ENCODE results near the gene HSPA9. TPM values are rescaled to one million over a fixed set of nuclear protein-coding genes. Genes with fewer than 3 reads are reported as not detected.

The HSPA9 gene
- total and polyA plus RNA-seq, 7 donors, result 289 to 718 (median 483) TPM

GRCh38 chr5:138603249-138603920, 28.2 kb upstream of the HSPA9 start:
- TF ChIP-seq CTCF (IDR thresholded peaks at IDR 0.05), result no peak
- no peaks in the 10 kb centered on the region for H3K9me3 ChIP-seq
- intact Hi-C loops (cut with DNase I), result no loop called here
- no peak for ATAC-seq
- no peak overlapping the region for H3K4me3 ChIP-seq
- no peaks in the 10 kb centered on the region for H3K4me1 ChIP-seq
- no peak overlapping the region for H3K27ac ChIP-seq
- no peaks in the 10 kb centered on the region for H3K36me3 ChIP-seq (ENCODE audit: insufficient read depth in 1 of 2, low read depth in 1 of 2)
- H3K27me3 ChIP-seq (ENCODE audit: insufficient read depth in 3 of 3, low read length in 2 of 3), result no peaks in the 10 kb centered on the region
- 64 to 76% (median 66%) methylated on average over 5 of the region's 5 CpGs for WGBS, 3 donors
- DNase-seq, result no peak

GRCh38 chr5:138602371-138603000, 27.3 kb upstream of the HSPA9 start:
- intact Hi-C loops (cut with DNase I), result no loop called here
- WGBS, 3 donors, result 51 to 65% (median 58%) methylated on average over 6 of the region's 6 CpGs

DNA sequence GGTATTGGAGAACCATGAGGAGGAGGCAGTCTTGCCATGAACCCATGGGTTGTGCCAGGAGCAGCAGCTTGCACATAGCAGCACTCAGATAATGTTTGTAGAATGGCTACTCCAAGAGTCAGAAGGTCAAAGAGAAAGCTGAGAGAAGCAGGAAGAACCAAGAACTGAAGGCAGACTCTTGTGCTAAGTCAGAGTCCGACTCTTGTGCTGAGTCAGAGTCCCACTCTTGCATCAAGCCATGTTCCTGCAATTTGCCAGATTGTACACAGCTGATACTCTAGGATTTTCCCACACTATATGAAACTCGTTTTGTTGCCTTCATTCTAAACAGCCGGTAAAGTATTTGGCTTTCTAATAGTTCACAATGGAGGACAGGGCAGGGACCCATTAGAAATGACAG, 26.2 kb upstream of the HSPA9 start:
- TF ChIP-seq CTCF (IDR thresholded peaks at IDR 0.05), result no peak
- DNase-seq (no peak), ATAC-seq (no peak)
- Histone ChIP-seq H3K27ac (no peak overlapping the region), H3K4me1 (no peaks in the 10 kb centered on the region), H3K4me3 (no peak overlapping the region), H3K27me3 (ENCODE audit: insufficient read depth in 3 of 3, low read length in 2 of 3) (no peaks in the 10 kb centered on the region), H3K36me3 (ENCODE audit: insufficient read depth in 1 of 2, low read depth in 1 of 2) (no peaks in the 10 kb centered on the region), H3K9me3 (no peaks in the 10 kb centered on the region)
- 46 to 79% (median 56%) methylated on average over 3 of the region's 3 CpGs for WGBS, 3 donors
- intact Hi-C loops (cut with DNase I), result no loop called here

More at GRCh38 chr5:138602371-138603000, 27.3 kb upstream of the HSPA9 start:
- Histone ChIP-seq H3K36me3 (ENCODE audit: insufficient read depth in 1 of 2, low read depth in 1 of 2) (no peaks in the 10 kb centered on the region), H3K4me1 (no peaks in the 10 kb centered on the region), H3K4me3 (no peak overlapping the region), H3K9me3 (no peaks in the 10 kb centered on the region), H3K27ac (no peak overlapping the region), H3K27me3 (ENCODE audit: insufficient read depth in 3 of 3, low read length in 2 of 3) (no peaks in the 10 kb centered on the region)
- DNase-seq (no peak), ATAC-seq (no peak)
- TF ChIP-seq CTCF (IDR thresholded peaks at IDR 0.05), result no peak

DNA sequence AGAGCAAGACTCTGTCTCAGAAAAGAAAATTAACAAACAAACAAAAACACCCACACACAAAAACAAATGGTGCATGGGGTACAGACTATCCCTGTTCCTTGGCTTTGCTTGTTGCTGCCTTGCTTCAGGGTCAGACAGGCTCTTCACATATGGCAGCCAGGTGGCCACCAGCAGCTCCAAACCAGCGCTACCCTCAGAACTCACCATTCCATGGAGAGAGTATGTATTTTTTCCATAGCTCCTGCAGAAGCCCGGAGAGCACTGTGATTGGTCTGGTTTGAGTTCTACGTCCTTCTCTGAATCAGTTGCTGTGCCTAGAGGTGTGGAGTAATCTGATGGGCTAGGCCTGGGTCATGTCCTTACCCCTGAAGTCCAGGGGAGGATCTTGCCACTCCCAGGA, 25.2 kb upstream of the HSPA9 start:
- no peak overlapping the region for H3K27ac ChIP-seq
- DNase-seq, result no peak
- no peaks in the 10 kb centered on the region for H3K4me1 ChIP-seq
- no peaks in the 10 kb centered on the region for H3K36me3 ChIP-seq (ENCODE audit: insufficient read depth in 1 of 2, low read depth in 1 of 2)
- ATAC-seq, result no peak
- H3K9me3 ChIP-seq, result no peaks in the 10 kb centered on the region
- no peaks in the 10 kb centered on the region for H3K27me3 ChIP-seq (ENCODE audit: insufficient read depth in 3 of 3, low read length in 2 of 3)
- 89 to 96% (median 93%) methylated on average over 3 of the region's 3 CpGs for WGBS, 3 donors
- intact Hi-C loops (cut with DNase I), result no loop called here
- H3K4me3 ChIP-seq, result no peak overlapping the region
- no peak for TF ChIP-seq CTCF (IDR thresholded peaks at IDR 0.05)
